ENCODE measurements around the gene CST9. TPM values are rescaled to one million over a fixed set of nuclear protein-coding genes. Genes with fewer than 3 reads are reported as not detected.

CST9 gene
- total RNA-seq, 1 donor from 2014 or later = not detected

GRCh38 chr20:23602241-23602640, 3.5 kb downstream of the CST9 start:
- no peak for DNase-seq
- Histone ChIP-seq H3K4me3 (no peak overlapping the region), H3K9me3 (replicated peaks) (no peaks in the 10 kb centered on the region), H3K36me3 (no peaks in the 10 kb centered on the region), H3K27me3 (ENCODE audit: low read depth) (peaks cover 32% of the 10 kb centered on the region), H3K27ac (replicated peaks) (no peak overlapping the region), H3K4me1 (peaks cover 4% of the 10 kb centered on the region)
- intact Hi-C loops (cut with micrococcal nuclease) = loop anchor here (10.0 kb wide), 1 partner anchor 157 kb away; no protein-coding TSS in a partner anchor
- no peak for TF ChIP-seq CTCF (IDR thresholded peaks at IDR 0.05; ENCODE audit: borderline replicate concordance)

DNA sequence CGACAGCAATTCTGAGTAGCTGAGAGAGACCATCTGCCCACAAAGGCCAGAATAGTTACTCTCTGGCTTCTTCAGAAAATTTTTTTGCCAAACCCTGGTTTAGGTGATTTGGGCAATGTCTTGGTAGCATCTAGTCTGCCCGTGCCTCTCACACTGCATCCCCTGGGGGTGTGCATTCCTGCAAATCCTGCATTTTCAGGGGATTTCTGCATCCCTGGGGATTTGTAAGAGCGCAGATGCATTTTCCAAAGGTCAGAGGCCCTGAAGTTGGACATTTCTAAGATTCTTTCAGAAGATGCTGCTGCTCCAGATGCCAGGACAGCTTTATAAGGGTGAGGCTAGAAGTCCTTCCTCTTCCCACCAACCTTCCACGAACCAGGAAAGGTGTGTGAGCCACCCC, 4.0 kb downstream of the CST9 start:
- no peak for TF ChIP-seq CTCF (IDR thresholded peaks at IDR 0.05; ENCODE audit: borderline replicate concordance)
- no peaks in the 10 kb centered on the region for H3K36me3 ChIP-seq
- intact Hi-C loops (cut with micrococcal nuclease) = loop anchor here (10.0 kb wide), 1 partner anchor 157 kb away; no protein-coding TSS in a partner anchor
- no peaks in the 10 kb centered on the region for H3K9me3 ChIP-seq (replicated peaks)
- peaks cover 32% of the 10 kb centered on the region for H3K27me3 ChIP-seq (ENCODE audit: low read depth)
- no peak for DNase-seq
- H3K27ac ChIP-seq (replicated peaks) = no peak overlapping the region
- peaks cover under 1% of the 10 kb centered on the region for H3K4me1 ChIP-seq
- no peak overlapping the region for H3K4me3 ChIP-seq

GRCh38 chr20:23598481-23598880, 7.2 kb downstream of the CST9 start:
- Histone ChIP-seq H3K27ac (replicated peaks) (no peak overlapping the region), H3K9me3 (replicated peaks) (no peaks in the 10 kb centered on the region), H3K4me1 (no peaks in the 10 kb centered on the region), H3K27me3 (ENCODE audit: low read depth) (peaks cover 21% of the 10 kb centered on the region), H3K4me3 (no peak overlapping the region), H3K36me3 (no peaks in the 10 kb centered on the region)
- TF ChIP-seq CTCF (IDR thresholded peaks at IDR 0.05; ENCODE audit: borderline replicate concordance) = no peak
- intact Hi-C loops (cut with micrococcal nuclease) = no loop called here
- DNase-seq = no peak

DNA sequence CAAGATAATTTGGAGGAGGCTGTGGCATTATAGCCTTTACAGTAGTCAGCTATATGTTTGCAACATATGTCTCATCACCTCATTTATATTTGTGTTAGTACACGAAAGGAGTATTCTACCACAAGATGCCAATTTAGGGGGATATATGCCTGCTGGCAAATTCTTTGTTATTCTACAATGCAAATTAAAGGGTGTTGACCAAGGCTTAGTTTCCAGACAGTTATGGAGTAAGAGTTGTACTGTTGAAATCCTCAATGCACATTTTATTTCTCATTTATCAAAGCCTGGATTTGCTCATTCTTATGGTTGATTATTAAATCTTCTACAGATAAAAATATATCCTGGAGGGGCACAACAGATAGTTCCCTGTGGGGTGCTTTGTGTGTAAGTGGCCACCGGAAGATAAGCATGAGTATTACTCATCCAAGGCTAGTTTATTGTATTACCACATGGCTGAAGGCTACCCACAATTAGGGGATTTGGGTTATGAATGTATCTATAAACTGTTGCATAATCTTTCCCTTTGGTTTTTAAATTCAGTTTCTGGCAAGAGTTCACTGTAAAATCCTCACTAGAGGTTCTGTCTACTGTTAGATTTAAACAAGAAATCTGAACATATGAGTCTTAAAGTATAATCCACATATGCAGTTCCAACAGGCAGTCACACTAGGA, 9.0 kb downstream of the CST9 start:
- no peak for DNase-seq
- Histone ChIP-seq H3K4me3 (no peak overlapping the region), H3K4me1 (no peaks in the 10 kb centered on the region), H3K36me3 (no peaks in the 10 kb centered on the region), H3K27ac (replicated peaks) (no peak overlapping the region), H3K27me3 (ENCODE audit: low read depth) (peaks cover 4% of the 10 kb centered on the region), H3K9me3 (replicated peaks) (no peaks in the 10 kb centered on the region)
- intact Hi-C loops (cut with micrococcal nuclease) = no loop called here
- TF ChIP-seq CTCF (IDR thresholded peaks at IDR 0.05; ENCODE audit: borderline replicate concordance) = no peak

DNA sequence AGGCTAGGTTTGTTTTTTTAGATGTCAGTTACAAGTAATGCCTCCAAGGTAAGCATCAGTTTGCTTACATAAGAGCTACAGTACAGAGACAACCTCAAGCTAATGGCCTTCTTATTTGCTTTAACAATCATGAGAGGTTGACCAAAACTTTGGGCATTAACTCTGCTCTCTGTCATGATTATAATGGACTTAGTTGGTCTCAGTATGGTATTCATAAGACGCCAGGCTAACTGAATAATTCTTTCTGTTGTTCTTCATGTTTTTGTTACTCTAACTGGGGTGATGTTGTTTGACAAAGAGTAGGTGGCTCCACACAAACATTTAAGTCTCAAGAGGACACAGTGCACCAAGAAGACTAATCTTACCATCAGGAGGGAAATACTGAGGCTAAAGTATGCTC, 9.8 kb downstream of the CST9 start:
- intact Hi-C loops (cut with micrococcal nuclease) = no loop called here
- H3K36me3 ChIP-seq = no peaks in the 10 kb centered on the region
- H3K4me3 ChIP-seq = no peak overlapping the region
- no peak for TF ChIP-seq CTCF (IDR thresholded peaks at IDR 0.05; ENCODE audit: borderline replicate concordance)
- no peaks in the 10 kb centered on the region for H3K9me3 ChIP-seq (replicated peaks)
- H3K4me1 ChIP-seq = no peaks in the 10 kb centered on the region
- H3K27ac ChIP-seq (replicated peaks) = no peak overlapping the region
- no peak for DNase-seq
- no peaks in the 10 kb centered on the region for H3K27me3 ChIP-seq (ENCODE audit: low read depth)
